ENCODE data around the gene LUZP1.

LUZP1 gene

DNA sequence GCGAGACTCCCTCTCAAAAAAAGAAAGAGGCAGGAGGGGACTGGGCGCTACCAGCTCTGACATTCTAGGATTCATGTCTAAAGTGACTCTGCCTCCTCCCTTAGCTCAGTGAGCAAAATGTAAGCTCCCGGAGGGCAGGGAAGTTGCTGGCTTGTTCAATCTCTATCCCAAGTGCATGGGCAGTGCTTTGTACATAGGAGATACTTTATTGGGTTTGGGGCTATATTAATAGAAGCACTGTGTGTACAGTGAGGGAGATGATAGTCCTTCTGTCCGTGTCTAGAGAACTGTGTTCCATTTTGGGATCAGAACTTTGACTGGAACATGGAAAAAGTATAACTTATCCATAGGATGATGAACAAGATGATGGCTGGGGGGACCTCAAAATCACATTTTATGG, 16.7 kb upstream of the LUZP1 start:
- no peak for DNase-seq
- H3K27ac ChIP-seq: no peak overlapping the region
- in situ Hi-C loops (cut with HindIII; ENCODE audit: low pct_ligation_motif_present, low sequenced_read_pairs): loop anchor here (10.0 kb wide), 1 partner anchor 91 kb away; no protein-coding TSS in a partner anchor
- no peak overlapping the region for H3K4me3 ChIP-seq (ENCODE audit: low read depth, low read length)
- TF ChIP-seq, protein P1, sequence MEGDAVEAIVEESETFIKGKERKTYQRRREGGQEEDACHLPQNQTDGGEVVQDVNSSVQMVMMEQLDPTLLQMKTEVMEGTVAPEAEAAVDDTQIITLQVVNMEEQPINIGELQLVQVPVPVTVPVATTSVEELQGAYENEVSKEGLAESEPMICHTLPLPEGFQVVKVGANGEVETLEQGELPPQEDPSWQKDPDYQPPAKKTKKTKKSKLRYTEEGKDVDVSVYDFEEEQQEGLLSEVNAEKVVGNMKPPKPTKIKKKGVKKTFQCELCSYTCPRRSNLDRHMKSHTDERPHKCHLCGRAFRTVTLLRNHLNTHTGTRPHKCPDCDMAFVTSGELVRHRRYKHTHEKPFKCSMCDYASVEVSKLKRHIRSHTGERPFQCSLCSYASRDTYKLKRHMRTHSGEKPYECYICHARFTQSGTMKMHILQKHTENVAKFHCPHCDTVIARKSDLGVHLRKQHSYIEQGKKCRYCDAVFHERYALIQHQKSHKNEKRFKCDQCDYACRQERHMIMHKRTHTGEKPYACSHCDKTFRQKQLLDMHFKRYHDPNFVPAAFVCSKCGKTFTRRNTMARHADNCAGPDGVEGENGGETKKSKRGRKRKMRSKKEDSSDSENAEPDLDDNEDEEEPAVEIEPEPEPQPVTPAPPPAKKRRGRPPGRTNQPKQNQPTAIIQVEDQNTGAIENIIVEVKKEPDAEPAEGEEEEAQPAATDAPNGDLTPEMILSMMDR (IDR thresholded peaks at IDR 0.05; ENCODE audit: low read depth, low read length, missing control alignments): no peak
- H3K36me3 ChIP-seq (replicated peaks): no peaks in the 10 kb centered on the region
- no peaks in the 10 kb centered on the region for H3K27me3 ChIP-seq (replicated peaks)

DNA sequence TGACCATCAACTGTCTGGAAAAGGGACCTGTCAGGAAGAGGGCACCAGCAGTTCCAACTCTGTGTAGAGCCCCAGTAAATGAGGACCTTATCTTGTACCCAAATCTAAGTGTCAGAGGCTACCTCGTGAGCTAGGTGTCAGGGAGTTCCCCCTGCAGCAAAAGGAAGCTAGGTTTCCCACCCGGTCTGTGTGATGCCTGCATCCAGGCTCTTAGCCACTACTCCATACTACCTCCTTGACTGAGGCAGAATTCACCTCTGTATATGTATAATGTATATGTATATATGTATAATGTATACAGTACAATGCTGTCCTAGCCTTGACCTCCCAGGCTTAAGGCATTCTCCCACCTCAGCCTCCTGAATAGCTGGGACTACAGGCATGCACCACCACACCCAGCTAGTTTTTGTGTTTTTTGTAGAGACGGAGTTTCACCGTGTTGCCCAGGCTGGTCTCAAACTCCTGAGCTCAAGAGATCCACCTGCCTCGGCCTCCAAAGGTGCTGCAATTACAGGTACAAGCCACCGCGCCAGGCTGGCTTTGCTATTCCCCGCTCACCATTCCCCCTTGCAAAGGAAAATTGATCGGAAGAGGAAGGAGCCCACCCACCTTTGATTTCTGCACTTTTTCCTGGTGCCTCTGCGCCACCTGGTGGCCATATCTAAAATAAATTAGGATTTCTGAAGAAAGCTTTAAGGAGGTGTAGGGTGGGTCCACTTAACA, 15.7 kb upstream of the LUZP1 start:
- no peak overlapping the region for H3K27ac ChIP-seq
- no peaks in the 10 kb centered on the region for H3K36me3 ChIP-seq (replicated peaks)
- no peak for DNase-seq
- peak overlapping the region; percentile 37 for H3K4me3 ChIP-seq (ENCODE audit: low read depth, low read length)
- in situ Hi-C loops (cut with HindIII; ENCODE audit: low pct_ligation_motif_present, low sequenced_read_pairs): loop anchor here (10.0 kb wide), 1 partner anchor 90 kb away; no protein-coding TSS in a partner anchor
- TF ChIP-seq, protein P1 (IDR thresholded peaks at IDR 0.05; ENCODE audit: low read depth, low read length, missing control alignments): peak; percentile 71
- no peaks in the 10 kb centered on the region for H3K27me3 ChIP-seq (replicated peaks)

DNA sequence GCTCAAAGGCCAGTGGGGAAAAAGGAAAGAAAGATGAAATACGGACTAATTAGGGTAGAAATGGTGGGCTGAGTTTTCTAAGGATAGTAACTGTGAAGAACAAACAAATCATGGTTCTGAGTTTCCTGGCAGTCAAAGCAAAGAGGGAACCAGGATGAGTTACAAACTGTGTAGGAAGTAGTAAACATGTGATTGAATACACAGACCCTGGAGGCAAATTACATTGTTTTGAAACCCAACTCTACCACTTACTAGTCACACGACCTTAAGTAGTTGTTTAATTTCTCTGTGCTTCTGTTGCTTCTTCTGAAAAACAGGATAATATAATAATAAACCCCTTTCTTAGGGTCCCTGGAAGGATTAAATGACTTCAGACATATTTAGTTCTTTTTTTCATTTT, 11.2 kb upstream of the LUZP1 start:
- TF ChIP-seq, protein P1 (IDR thresholded peaks at IDR 0.05; ENCODE audit: low read depth, low read length, missing control alignments): no peak
- in situ Hi-C loops (cut with HindIII; ENCODE audit: low pct_ligation_motif_present, low sequenced_read_pairs): loop anchor here (10.0 kb wide), 1 partner anchor 85 kb away; no protein-coding TSS in a partner anchor
- no peak overlapping the region for H3K27ac ChIP-seq
- H3K36me3 ChIP-seq (replicated peaks): no peaks in the 10 kb centered on the region
- H3K4me3 ChIP-seq (ENCODE audit: low read depth, low read length): no peak overlapping the region
- H3K27me3 ChIP-seq (replicated peaks): no peaks in the 10 kb centered on the region
- no peak for DNase-seq

DNA sequence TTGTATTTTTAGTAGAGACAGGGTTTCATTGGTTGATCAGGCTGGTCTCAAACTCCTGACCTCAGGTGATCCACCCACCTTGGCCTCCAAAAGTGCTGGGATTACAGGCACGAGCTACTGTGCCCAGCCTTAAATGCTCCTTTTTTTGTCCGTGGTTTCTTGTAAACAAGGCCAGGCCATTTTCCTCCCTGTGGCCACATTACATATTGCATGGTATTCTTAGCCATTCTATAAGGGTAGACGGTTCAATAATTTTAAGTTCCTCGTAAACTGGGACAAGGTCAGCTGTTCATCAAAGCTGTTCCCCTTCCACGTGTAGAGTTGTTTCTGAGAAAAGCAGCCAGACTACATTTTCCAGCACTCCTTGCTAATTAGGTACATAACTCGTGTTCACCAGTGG, 10.3 kb upstream of the LUZP1 start:
- H3K36me3 ChIP-seq (replicated peaks): no peaks in the 10 kb centered on the region
- no peak overlapping the region for H3K4me3 ChIP-seq (ENCODE audit: low read depth, low read length)
- H3K27ac ChIP-seq: no peak overlapping the region
- peak; percentile 54 for DNase-seq
- no peaks in the 10 kb centered on the region for H3K27me3 ChIP-seq (replicated peaks)
- TF ChIP-seq, protein P1 (IDR thresholded peaks at IDR 0.05; ENCODE audit: low read depth, low read length, missing control alignments): peak; percentile 58
- in situ Hi-C loops (cut with HindIII; ENCODE audit: low pct_ligation_motif_present, low sequenced_read_pairs): no loop called here

DNA sequence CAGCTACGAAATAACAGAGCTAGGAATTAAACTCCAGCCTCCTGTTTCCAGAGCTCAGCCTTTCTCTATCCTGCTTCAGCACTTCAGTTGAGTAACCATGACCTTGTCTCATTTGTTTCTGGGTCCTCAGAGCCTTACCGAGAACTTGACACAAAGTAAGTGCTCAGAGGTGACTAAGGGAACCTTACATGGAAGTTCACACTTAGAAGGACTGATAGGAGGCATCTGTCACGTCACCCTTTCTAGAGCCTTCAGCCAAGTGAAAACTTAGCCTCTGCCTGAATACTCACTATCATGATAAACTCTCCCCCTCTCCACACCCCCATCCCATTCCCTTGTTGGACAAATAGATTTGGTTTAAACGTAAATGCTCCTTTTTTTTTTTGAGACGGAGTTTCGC, 9.8 kb upstream of the LUZP1 start:
- Histone ChIP-seq H3K4me3 (ENCODE audit: low read depth, low read length) (no peak overlapping the region), H3K27ac (peak overlapping the region; percentile 85), H3K36me3 (replicated peaks) (no peaks in the 10 kb centered on the region), H3K27me3 (replicated peaks) (no peaks in the 10 kb centered on the region)
- TF ChIP-seq, protein P1 (IDR thresholded peaks at IDR 0.05; ENCODE audit: low read depth, low read length, missing control alignments): no peak
- in situ Hi-C loops (cut with HindIII; ENCODE audit: low pct_ligation_motif_present, low sequenced_read_pairs): no loop called here
- DNase-seq: no peak
